ENCODE results near the gene CAMK2D. TPM values are rescaled to one million over a fixed set of nuclear protein-coding genes. Genes with fewer than 3 reads are reported as not detected.

The CAMK2D gene
- total RNA-seq, 2 experiments from 2014 or later, result 29.9 to 32.9 TPM

- Histone ChIP-seq H3K27ac (ENCODE audit: low read depth in 1 of 2, low read length in 2 of 2) (no peak overlapping the region), H3K4me1 (ENCODE audit: insufficient read depth, low read length) (no peaks in the 10 kb centered on the region), H3K9me3 (ENCODE audit: control insufficient read depth in 1 of 2, insufficient read depth in 1 of 2, low read length in 2 of 2) (no peaks in the 10 kb centered on the region), H3K4me3 (ENCODE audit: low read length) (no peak overlapping the region), H3K27me3 (ENCODE audit: control insufficient read depth in 1 of 2, insufficient read depth in 2 of 2, low read length in 2 of 2) (no peaks in the 10 kb centered on the region), H3K36me3 (ENCODE audit: insufficient read depth, low read length) (peaks cover 30% of the 10 kb centered on the region)
- no peak for DNase-seq
- Mint-ChIP-seq H3K36me3 (ENCODE audit: low read depth) (peaks cover 70% of the 10 kb centered on the region), H3K4me3 (no peak overlapping the region), H3K4me1 (ENCODE audit: low read depth) (no peaks in the 10 kb centered on the region), H3K9me3 (no peaks in the 10 kb centered on the region), H3K27ac (no peak overlapping the region), H3K27me3 (no peaks in the 10 kb centered on the region)
- intact Hi-C loops (cut with DNase I, micrococcal nuclease), result no loop called here
- POLR2A ChIA-PET, result no interaction called here
- no peak for ATAC-seq (ENCODE audit: poor library complexity)
- TF ChIP-seq CTCF (IDR thresholded peaks at IDR 0.05), result no peak
- CTCF ChIA-PET, result interaction anchor here (0.7 kb wide), 1 partner anchor 249 kb away, joined by 3 read pairs; no protein-coding TSS in a partner anchor
Measured at GRCh38 chr4:113504422-113504821, 257.1 kb downstream of the CAMK2D start.

DNA sequence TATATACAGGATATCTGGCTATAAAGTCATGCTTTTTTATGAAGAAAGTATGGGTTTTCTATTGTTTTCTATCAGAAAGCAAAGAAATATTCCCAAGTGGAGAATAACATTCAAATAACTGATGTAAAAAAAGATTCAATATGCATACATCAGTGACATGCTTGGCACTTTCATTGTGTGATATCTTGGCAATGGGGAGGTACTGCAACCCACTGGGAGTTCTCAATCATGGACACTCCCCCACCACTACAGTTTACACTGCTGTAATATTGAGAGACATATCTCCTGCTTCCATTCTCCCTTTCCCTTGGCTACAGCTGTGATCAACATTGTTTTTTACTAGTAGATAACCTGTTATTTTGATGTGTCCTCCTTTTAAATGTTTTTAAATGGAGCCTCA is 257.8 kb downstream of the CAMK2D start:
- peaks cover 26% of the 10 kb centered on the region for H3K36me3 ChIP-seq (ENCODE audit: insufficient read depth, low read length)
- H3K27ac ChIP-seq (ENCODE audit: low read depth in 1 of 2, low read length in 2 of 2), result no peak overlapping the region
- no peaks in the 10 kb centered on the region for H3K27me3 ChIP-seq (ENCODE audit: control insufficient read depth in 1 of 2, insufficient read depth in 2 of 2, low read length in 2 of 2)
- no peaks in the 10 kb centered on the region for H3K4me1 Mint-ChIP-seq (ENCODE audit: low read depth)
- no peaks in the 10 kb centered on the region for H3K9me3 Mint-ChIP-seq
- H3K27me3 Mint-ChIP-seq, result no peaks in the 10 kb centered on the region
- ChIA-PET POLR2A (no interaction called here), CTCF (no interaction called here)
- ATAC-seq (ENCODE audit: poor library complexity) (no peak), DNase-seq (no peak)
- H3K4me3 ChIP-seq (ENCODE audit: low read length), result no peak overlapping the region
- TF ChIP-seq CTCF (IDR thresholded peaks at IDR 0.05), result no peak
- H3K4me1 ChIP-seq (ENCODE audit: insufficient read depth, low read length), result no peaks in the 10 kb centered on the region
- no peak overlapping the region for H3K27ac Mint-ChIP-seq
- no peaks in the 10 kb centered on the region for H3K9me3 ChIP-seq (ENCODE audit: control insufficient read depth in 1 of 2, insufficient read depth in 1 of 2, low read length in 2 of 2)
- peaks cover 70% of the 10 kb centered on the region for H3K36me3 Mint-ChIP-seq (ENCODE audit: low read depth)
- intact Hi-C loops (cut with DNase I, micrococcal nuclease), result no loop called here
- no peak overlapping the region for H3K4me3 Mint-ChIP-seq

- TF ChIP-seq CTCF (IDR thresholded peaks at IDR 0.05), result no peak
- no peaks in the 10 kb centered on the region for H3K27me3 ChIP-seq (ENCODE audit: control insufficient read depth in 1 of 2, insufficient read depth in 2 of 2, low read length in 2 of 2)
- H3K4me1 ChIP-seq (ENCODE audit: insufficient read depth, low read length), result no peaks in the 10 kb centered on the region
- H3K9me3 Mint-ChIP-seq, result no peaks in the 10 kb centered on the region
- no peak overlapping the region for H3K4me3 Mint-ChIP-seq
- peaks cover 25% of the 10 kb centered on the region for H3K36me3 ChIP-seq (ENCODE audit: insufficient read depth, low read length)
- ATAC-seq (ENCODE audit: poor library complexity), result no peak
- H3K4me3 ChIP-seq (ENCODE audit: low read length), result no peak overlapping the region
- no peaks in the 10 kb centered on the region for H3K27me3 Mint-ChIP-seq
- intact Hi-C loops (cut with DNase I, micrococcal nuclease), result no loop called here
- ChIA-PET POLR2A (no interaction called here), CTCF (no interaction called here)
- DNase-seq, result no peak
- no peak overlapping the region for H3K27ac ChIP-seq (ENCODE audit: low read depth in 1 of 2, low read length in 2 of 2)
- no peaks in the 10 kb centered on the region for H3K9me3 ChIP-seq (ENCODE audit: control insufficient read depth in 1 of 2, insufficient read depth in 1 of 2, low read length in 2 of 2)
- no peaks in the 10 kb centered on the region for H3K4me1 Mint-ChIP-seq (ENCODE audit: low read depth)
- peaks cover 69% of the 10 kb centered on the region for H3K36me3 Mint-ChIP-seq (ENCODE audit: low read depth)
- H3K27ac Mint-ChIP-seq, result no peak overlapping the region
Measured at GRCh38 chr4:113502906-113503305, 258.6 kb downstream of the CAMK2D start.

Measured in CD4-positive, alpha-beta T cell (primary cell).